ENCODE data around the gene FBXO8. TPM values are rescaled to one million over a fixed set of nuclear protein-coding genes. Genes with fewer than 3 reads are reported as not detected.
"Not testable (repeated sequence)": the region's sequence is repeated elsewhere in the genome, so short reads cannot be mapped to it uniquely, and the experiment has no call there.

FBXO8 gene
- total and polyA plus RNA-seq, 3 experiments from 2014 or later, result 14.5 to 20.3 (median 18.3) TPM

DNA sequence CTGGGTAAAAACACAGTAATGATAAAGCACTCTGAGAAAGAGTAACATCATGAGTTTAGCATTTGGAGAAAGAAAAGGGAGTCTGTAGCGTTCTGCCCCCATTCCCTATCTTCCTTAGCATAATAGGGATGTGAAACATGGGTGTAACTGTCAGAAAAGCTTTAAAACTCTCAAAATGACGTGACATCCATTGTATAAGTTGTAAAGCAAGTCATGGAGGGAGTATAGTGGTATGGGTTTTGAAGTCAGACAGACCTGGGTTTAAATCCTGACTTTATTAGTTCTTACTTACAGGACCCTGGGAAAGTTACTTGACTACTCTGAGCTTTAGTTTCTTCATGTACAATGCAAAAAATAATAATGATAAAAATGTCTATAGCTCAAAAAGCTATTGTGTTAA is 17.1 kb downstream of the FBXO8 start:
- ChIA-PET CTCF (no interaction called here), POLR2A (no interaction called here)
- H3K9me3 Mint-ChIP-seq, result no peaks in the 10 kb centered on the region
- no peaks in the 10 kb centered on the region for H3K27me3 ChIP-seq (ENCODE audit: insufficient read depth, low read length, poor library complexity, severe bottlenecking)
- H3K4me1 ChIP-seq (ENCODE audit: insufficient read depth, low read length), result no peaks in the 10 kb centered on the region
- H3K27ac Mint-ChIP-seq, result no peak overlapping the region
- peaks cover 4% of the 10 kb centered on the region for H3K36me3 ChIP-seq (ENCODE audit: insufficient read depth, low read length)
- DNase-seq, result no peak
- H3K27ac ChIP-seq (ENCODE audit: low read depth, low read length), result no peak overlapping the region
- H3K4me1 Mint-ChIP-seq, result peaks cover 22 to 46% (median 28%) of the 10 kb centered on the region in 3 donors
- no peaks in the 10 kb centered on the region for H3K27me3 Mint-ChIP-seq
- H3K9me3 ChIP-seq (ENCODE audit: low read length), result no peaks in the 10 kb centered on the region
- H3K4me3 Mint-ChIP-seq, result no peak overlapping the region
- peaks cover 0 to 34% (median 5%) of the 10 kb centered on the region in 3 donors for H3K36me3 Mint-ChIP-seq
- no peak overlapping the region for H3K4me3 ChIP-seq (ENCODE audit: low read length)

DNA sequence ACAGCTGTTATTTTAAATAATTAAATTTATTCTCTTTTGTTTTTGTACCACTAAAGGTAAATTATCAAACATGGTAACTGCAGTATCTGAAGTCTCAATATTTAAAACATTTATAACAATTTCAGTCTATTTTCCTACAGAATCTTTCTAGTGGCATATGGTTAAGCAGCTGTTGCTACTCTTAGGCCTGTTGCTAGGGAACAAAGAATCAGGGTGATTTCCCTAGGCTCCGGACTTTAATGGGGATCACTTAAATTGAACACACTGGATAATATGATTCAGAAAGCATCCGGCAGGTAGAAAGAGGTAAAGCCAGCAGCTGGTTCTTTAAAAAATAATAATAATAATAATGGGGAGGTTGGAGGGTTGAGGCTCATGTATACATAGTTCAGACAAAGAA is 17.6 kb downstream of the FBXO8 start:
- Mint-ChIP-seq H3K27ac (no peak overlapping the region), H3K9me3 (no peaks in the 10 kb centered on the region), H3K4me3 (no peak overlapping the region), H3K27me3 (no peaks in the 10 kb centered on the region), H3K4me1 (peaks cover 18 to 41% (median 23%) of the 10 kb centered on the region in 3 donors), H3K36me3 (peaks cover 0 to 30% (median 5%) of the 10 kb centered on the region in 3 donors)
- Histone ChIP-seq H3K27ac (ENCODE audit: low read depth, low read length) (no peak overlapping the region), H3K9me3 (ENCODE audit: low read length) (no peaks in the 10 kb centered on the region), H3K27me3 (ENCODE audit: insufficient read depth, low read length, poor library complexity, severe bottlenecking) (no peaks in the 10 kb centered on the region), H3K4me3 (ENCODE audit: low read length) (no peak overlapping the region), H3K4me1 (ENCODE audit: insufficient read depth, low read length) (no peaks in the 10 kb centered on the region), H3K36me3 (ENCODE audit: insufficient read depth, low read length) (peaks cover 4% of the 10 kb centered on the region)
- ChIA-PET CTCF (no interaction called here), POLR2A (no interaction called here)
- DNase-seq, result no peak

DNA sequence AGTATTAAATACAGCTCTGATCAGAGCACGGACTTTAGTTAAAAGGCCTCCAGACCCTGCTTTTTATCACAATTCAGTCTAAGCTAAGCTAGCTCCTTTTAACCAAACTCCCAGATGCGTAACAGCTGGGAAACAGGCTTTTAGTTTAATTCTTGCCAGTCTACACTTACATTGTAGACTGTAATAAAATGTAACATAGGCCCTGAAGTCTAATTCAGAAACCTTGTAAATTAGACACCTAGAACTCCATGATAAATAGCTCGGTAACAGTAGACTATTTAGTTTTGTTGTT is 20.1 kb downstream of the FBXO8 start:
- no peaks in the 10 kb centered on the region for H3K9me3 Mint-ChIP-seq
- no peak for DNase-seq
- Histone ChIP-seq H3K4me3 (ENCODE audit: low read length) (no peak overlapping the region), H3K27me3 (ENCODE audit: insufficient read depth, low read length, poor library complexity, severe bottlenecking) (no peaks in the 10 kb centered on the region), H3K4me1 (ENCODE audit: insufficient read depth, low read length) (no peaks in the 10 kb centered on the region), H3K36me3 (ENCODE audit: insufficient read depth, low read length) (peaks cover 9% of the 10 kb centered on the region), H3K27ac (ENCODE audit: low read depth, low read length) (no peak overlapping the region), H3K9me3 (ENCODE audit: low read length) (no peaks in the 10 kb centered on the region)
- no peaks in the 10 kb centered on the region for H3K27me3 Mint-ChIP-seq
- no peak overlapping the region for H3K4me3 Mint-ChIP-seq
- peaks cover 0 to 36% (median 10%) of the 10 kb centered on the region in 3 donors for H3K36me3 Mint-ChIP-seq
- ChIA-PET CTCF (no interaction called here), POLR2A (no interaction called here)
- H3K27ac Mint-ChIP-seq, result no peak overlapping the region
- H3K4me1 Mint-ChIP-seq, result peaks cover 17 to 46% (median 21%) of the 10 kb centered on the region in 3 donors

DNA sequence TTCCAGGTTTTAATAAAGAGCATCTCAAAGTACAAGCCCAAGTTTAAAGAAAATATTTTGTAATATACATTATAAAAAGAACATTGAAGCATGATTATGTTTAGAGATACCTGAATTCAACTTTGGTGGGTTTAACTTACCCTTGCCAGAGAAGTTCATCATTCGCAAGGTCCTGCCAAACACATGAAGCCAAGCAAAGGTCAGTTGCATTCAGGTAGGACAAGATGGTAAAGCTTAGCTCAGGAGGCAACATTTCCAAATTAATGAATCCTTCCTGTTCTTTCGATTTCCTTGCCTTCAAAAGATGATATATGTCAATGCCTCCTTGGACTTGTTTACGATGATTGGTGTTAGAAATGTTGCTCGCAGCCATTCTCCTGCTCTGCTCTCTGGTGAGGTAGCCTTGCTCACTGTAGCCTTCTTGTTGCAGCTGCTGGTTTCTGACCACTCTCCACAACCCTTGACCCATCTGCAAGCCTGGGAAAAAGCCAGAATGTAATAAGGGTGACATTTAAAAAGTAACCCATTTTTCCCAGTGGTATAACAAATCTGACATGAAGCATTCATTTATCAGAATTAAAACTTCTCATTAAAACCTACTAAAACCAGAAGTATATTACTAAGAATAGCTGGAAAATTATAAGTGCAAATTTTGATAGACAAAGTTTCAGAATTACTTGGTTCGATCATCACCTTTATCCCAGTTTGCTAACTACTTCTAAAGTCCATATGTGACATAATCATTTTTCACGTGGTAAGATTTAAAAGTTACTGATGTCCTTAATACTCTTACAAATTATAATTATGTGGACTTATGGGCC is 20.6 kb downstream of the FBXO8 start:
- Mint-ChIP-seq H3K9me3 (no peaks in the 10 kb centered on the region), H3K27ac (peak overlapping the region in 1 of 8 donors; percentile 23), H3K36me3 (peaks cover 0 to 33% (median 10%) of the 10 kb centered on the region in 3 donors), H3K4me1 (peaks cover 17 to 46% (median 21%) of the 10 kb centered on the region in 3 donors), H3K4me3 (no peak overlapping the region), H3K27me3 (no peaks in the 10 kb centered on the region)
- Histone ChIP-seq H3K27ac (ENCODE audit: low read depth, low read length) (no peak overlapping the region), H3K27me3 (ENCODE audit: insufficient read depth, low read length, poor library complexity, severe bottlenecking) (no peaks in the 10 kb centered on the region), H3K4me1 (ENCODE audit: insufficient read depth, low read length) (no peaks in the 10 kb centered on the region), H3K4me3 (ENCODE audit: low read length) (no peak overlapping the region), H3K9me3 (ENCODE audit: low read length) (no peaks in the 10 kb centered on the region), H3K36me3 (ENCODE audit: insufficient read depth, low read length) (peaks cover 9% of the 10 kb centered on the region)
- POLR2A ChIA-PET, result no interaction called here
- no peak for DNase-seq
- CTCF ChIA-PET, result no interaction called here

DNA sequence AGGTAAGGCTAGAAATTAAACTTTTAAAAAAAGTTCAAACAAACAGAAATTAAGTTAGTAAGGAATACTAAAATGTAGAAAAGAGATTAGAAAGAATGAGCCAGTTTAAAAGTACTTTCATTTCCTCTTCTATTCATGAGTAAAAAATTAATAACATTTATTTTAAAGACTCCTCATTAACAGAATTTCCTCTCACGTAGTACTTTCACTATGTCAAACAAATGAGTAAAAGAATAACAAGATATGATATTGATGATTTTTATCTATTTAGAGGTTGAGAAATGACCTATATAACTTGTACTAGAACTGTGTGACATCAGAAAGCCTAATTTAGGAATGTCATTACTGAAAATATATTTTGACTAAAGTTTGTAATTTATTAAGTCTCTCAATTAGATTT is 22.0 kb downstream of the FBXO8 start:
- H3K4me1 ChIP-seq (ENCODE audit: insufficient read depth, low read length); H3K4me3 ChIP-seq (ENCODE audit: low read length); H3K27me3 Mint-ChIP-seq; H3K36me3 ChIP-seq (ENCODE audit: insufficient read depth, low read length); H3K9me3 ChIP-seq (ENCODE audit: low read length); CTCF ChIA-PET; H3K9me3 Mint-ChIP-seq; H3K27ac ChIP-seq (ENCODE audit: low read depth, low read length); H3K27me3 ChIP-seq (ENCODE audit: insufficient read depth, low read length, poor library complexity, severe bottlenecking); POLR2A ChIA-PET; DNase-seq; H3K27ac Mint-ChIP-seq; H3K4me3 Mint-ChIP-seq: not testable (repeated sequence)
- peaks cover 0 to 39% (median 15%) of the 10 kb centered on the region in 3 donors for H3K36me3 Mint-ChIP-seq
- peaks cover 15 to 39% (median 21%) of the 10 kb centered on the region in 3 donors for H3K4me1 Mint-ChIP-seq

DNA sequence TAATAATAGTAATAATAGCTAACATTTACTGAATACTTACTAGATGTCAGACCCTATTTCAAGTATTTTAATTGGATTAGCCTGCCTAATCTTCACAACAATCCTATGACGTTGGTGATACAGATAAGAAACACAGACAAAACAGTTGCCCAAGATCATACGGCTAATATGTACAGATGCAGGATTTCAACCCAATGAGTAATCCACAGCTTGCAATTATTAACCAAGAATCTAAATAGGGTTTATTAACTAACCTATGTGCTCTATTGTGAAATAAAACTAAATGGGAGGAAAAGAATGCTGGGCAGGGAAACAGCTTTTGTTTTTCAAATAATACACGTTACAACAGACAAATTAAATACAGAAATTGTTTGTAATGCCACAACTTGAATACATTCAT is 23.4 kb downstream of the FBXO8 start:
- Mint-ChIP-seq H3K27ac (no peak overlapping the region), H3K4me1 (peaks cover 13 to 32% (median 21%) of the 10 kb centered on the region in 3 donors), H3K9me3 (no peaks in the 10 kb centered on the region), H3K27me3 (no peaks in the 10 kb centered on the region), H3K4me3 (no peak overlapping the region), H3K36me3 (peaks cover 0 to 47% (median 17%) of the 10 kb centered on the region in 3 donors)
- Histone ChIP-seq H3K27me3 (ENCODE audit: insufficient read depth, low read length, poor library complexity, severe bottlenecking) (no peaks in the 10 kb centered on the region), H3K36me3 (ENCODE audit: insufficient read depth, low read length) (peaks cover 12% of the 10 kb centered on the region), H3K9me3 (ENCODE audit: low read length) (no peaks in the 10 kb centered on the region), H3K27ac (ENCODE audit: low read depth, low read length) (no peak overlapping the region), H3K4me1 (ENCODE audit: insufficient read depth, low read length) (no peaks in the 10 kb centered on the region), H3K4me3 (ENCODE audit: low read length) (no peak overlapping the region)
- ChIA-PET POLR2A (no interaction called here), CTCF (no interaction called here)
- no peak for DNase-seq

DNA sequence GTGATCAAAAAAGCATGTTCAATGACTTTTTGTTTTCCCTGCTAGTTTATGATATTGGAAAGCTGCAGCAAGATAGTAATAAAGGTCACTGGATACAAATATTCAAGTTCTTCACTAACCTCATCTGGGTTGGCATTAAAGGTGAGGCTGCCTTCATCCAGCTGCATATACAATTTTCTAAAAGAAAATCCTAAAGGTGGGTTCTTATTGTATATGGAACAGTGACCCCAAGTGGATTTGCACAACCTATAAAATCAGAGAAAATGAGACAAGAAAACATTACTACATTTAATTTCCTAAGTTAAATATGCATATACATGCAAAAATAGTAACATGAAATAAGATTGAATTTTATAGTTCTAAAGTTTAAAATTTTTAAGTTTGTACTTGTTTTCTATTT is 23.9 kb downstream of the FBXO8 start:
- Histone ChIP-seq H3K4me1 (ENCODE audit: insufficient read depth, low read length) (no peaks in the 10 kb centered on the region), H3K4me3 (ENCODE audit: low read length) (no peak overlapping the region), H3K36me3 (ENCODE audit: insufficient read depth, low read length) (peaks cover 12% of the 10 kb centered on the region), H3K27ac (ENCODE audit: low read depth, low read length) (no peak overlapping the region), H3K27me3 (ENCODE audit: insufficient read depth, low read length, poor library complexity, severe bottlenecking) (no peaks in the 10 kb centered on the region), H3K9me3 (ENCODE audit: low read length) (no peaks in the 10 kb centered on the region)
- CTCF ChIA-PET, result no interaction called here
- POLR2A ChIA-PET, result no interaction called here
- Mint-ChIP-seq H3K27ac (no peak overlapping the region), H3K4me1 (peaks cover 10 to 28% (median 21%) of the 10 kb centered on the region in 3 donors), H3K9me3 (no peaks in the 10 kb centered on the region), H3K4me3 (no peak overlapping the region), H3K36me3 (peaks cover 0 to 50% (median 17%) of the 10 kb centered on the region in 3 donors), H3K27me3 (no peaks in the 10 kb centered on the region)
- no peak for DNase-seq

DNA sequence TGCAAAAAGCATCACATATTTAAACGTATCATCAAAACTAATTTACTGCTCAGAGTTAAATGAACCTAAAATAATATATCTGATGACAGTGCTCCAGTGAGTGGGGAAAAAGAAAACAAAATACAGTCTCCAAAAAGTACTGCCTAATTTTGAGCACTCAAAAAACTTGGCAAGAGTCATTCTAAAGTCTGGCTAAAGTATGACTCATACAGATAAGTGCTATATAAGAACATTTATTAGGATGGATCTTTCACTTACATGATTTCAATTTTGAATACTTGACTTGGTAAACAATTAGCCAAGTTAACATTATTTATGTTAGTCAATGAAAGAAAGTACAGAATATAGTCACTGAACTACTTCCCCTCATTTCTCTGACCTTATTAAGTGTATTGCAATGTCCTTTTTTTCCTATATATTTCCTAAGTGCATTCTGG is 27.2 kb downstream of the FBXO8 start:
- CTCF ChIA-PET, result no interaction called here
- no peak for DNase-seq
- H3K27ac ChIP-seq (ENCODE audit: low read depth, low read length), result no peak overlapping the region
- Mint-ChIP-seq H3K4me1 (peaks cover 10 to 19% (median 16%) of the 10 kb centered on the region in 3 donors), H3K36me3 (peaks cover 0 to 50% (median 14%) of the 10 kb centered on the region in 3 donors), H3K9me3 (no peaks in the 10 kb centered on the region), H3K27me3 (no peaks in the 10 kb centered on the region), H3K27ac (peak overlapping the region in 1 of 8 donors; percentile 10), H3K4me3 (no peak overlapping the region)
- no peaks in the 10 kb centered on the region for H3K27me3 ChIP-seq (ENCODE audit: insufficient read depth, low read length, poor library complexity, severe bottlenecking)
- POLR2A ChIA-PET, result no interaction called here
- H3K4me3 ChIP-seq (ENCODE audit: low read length), result no peak overlapping the region
- no peaks in the 10 kb centered on the region for H3K9me3 ChIP-seq (ENCODE audit: low read length)
- H3K4me1 ChIP-seq (ENCODE audit: insufficient read depth, low read length), result no peaks in the 10 kb centered on the region
- peaks cover 8% of the 10 kb centered on the region for H3K36me3 ChIP-seq (ENCODE audit: insufficient read depth, low read length)
